IgD-negative memory B cell (primary cell): ENCODE results near the gene CHAF1A. TPM values are rescaled to one million over a fixed set of nuclear protein-coding genes. Genes with fewer than 3 reads are reported as not detected.

Experiments
- H3K27ac Mint-ChIP-seq, 3 donors: one replicate each; pipeline ENCODE4 v1.8.0; 2020 to 2022; ENCODE audit warnings: mild to moderate bottlenecking in 3 of 3, mixed read lengths in 3 of 3, moderate library complexity in 1 of 3
- H3K27me3 Mint-ChIP-seq: one replicate; pipeline ENCODE4 v1.8.0; 2021; ENCODE audit warnings: mixed read lengths
- H3K36me3 Mint-ChIP-seq: one replicate; pipeline ENCODE4 v1.8.0; 2020; ENCODE audit warnings: mild to moderate bottlenecking, mixed read lengths
- H3K4me1 Mint-ChIP-seq, 3 donors: one replicate each; pipeline ENCODE4 v1.8.0; 2020 to 2022; ENCODE audit warnings: mixed read lengths in 3 of 3, mild to moderate bottlenecking in 1 of 3
- H3K4me3 Mint-ChIP-seq, 4 donors: one replicate each; pipeline ENCODE4 v1.8.0; 2020 to 2022; ENCODE audit warnings: mild to moderate bottlenecking in 4 of 4, mixed read lengths in 4 of 4, moderate library complexity in 3 of 4
- H3K9me3 Mint-ChIP-seq, 3 donors: one replicate each; pipeline ENCODE4 v1.8.0; 2020 to 2021; ENCODE audit warnings: mixed read lengths in 3 of 3, mild to moderate bottlenecking in 1 of 3
- polyA plus RNA-seq: library from polyadenylated mRNA; unstranded; fragments of 300-500 nt; fragmentation: Illumina TruSeq; gene quantifications from one replicate; pipeline ENCODE4 v1.2.3, GENCODE V29; 2021

Gene CHAF1A, protein sequence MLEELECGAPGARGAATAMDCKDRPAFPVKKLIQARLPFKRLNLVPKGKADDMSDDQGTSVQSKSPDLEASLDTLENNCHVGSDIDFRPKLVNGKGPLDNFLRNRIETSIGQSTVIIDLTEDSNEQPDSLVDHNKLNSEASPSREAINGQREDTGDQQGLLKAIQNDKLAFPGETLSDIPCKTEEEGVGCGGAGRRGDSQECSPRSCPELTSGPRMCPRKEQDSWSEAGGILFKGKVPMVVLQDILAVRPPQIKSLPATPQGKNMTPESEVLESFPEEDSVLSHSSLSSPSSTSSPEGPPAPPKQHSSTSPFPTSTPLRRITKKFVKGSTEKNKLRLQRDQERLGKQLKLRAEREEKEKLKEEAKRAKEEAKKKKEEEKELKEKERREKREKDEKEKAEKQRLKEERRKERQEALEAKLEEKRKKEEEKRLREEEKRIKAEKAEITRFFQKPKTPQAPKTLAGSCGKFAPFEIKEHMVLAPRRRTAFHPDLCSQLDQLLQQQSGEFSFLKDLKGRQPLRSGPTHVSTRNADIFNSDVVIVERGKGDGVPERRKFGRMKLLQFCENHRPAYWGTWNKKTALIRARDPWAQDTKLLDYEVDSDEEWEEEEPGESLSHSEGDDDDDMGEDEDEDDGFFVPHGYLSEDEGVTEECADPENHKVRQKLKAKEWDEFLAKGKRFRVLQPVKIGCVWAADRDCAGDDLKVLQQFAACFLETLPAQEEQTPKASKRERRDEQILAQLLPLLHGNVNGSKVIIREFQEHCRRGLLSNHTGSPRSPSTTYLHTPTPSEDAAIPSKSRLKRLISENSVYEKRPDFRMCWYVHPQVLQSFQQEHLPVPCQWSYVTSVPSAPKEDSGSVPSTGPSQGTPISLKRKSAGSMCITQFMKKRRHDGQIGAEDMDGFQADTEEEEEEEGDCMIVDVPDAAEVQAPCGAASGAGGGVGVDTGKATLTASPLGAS
- 6.9 TPM for polyA plus RNA-seq

DNA sequence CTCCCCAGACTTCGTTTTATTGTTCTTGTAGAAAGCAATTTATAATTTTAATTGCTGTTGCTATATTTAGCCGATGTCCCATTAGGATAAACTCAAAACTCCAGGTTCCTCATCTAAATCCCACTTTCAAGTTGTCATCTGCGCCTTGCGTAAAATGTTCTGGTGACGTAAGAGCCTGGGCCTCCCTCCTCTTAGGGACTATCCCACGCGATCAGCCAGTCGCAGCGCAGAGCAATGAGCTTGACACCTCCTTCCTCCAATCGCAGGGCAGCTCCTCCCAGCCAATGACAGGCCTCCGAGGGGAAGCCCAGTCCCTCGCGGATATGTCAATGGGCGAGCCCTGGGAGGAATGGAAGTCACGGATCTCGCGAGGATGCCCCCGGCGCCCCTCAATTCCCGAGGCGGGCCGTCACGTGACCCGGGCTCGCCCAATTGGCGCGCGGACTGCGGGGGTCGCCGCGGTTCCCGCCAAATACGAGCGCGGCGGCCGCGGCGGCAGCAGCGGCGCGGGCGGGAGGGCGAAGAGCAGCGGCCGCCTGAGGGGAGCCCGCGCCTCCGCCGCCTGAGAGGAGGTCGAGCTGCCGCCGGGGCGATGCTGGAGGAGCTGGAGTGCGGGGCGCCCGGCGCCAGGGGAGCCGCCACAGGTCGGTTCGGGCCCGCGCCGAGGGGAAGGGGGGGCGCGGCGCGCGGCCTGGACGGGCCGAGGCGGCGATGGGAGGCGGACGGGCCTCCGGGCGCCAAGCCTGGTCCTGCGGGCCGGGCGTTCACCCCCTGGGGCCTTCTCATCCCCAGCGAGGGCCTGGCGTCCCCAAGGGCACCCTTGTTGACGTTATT lies at the start of gene CHAF1A:
TSS of gene CHAF1A (plus strand) at position 470 of the 834 bp plus-strand sequence. CDS start at position 593, 123 bp downstream.
- peaks cover 28 to 33% (median 30%) of the 10 kb centered on the region in 3 donors for H3K4me1 Mint-ChIP-seq
- H3K4me3 Mint-ChIP-seq, result peak within 1 kb of the TSS; percentile 85 to 97 (median 93)
- no peaks in the 10 kb centered on the region for H3K27me3 Mint-ChIP-seq
- H3K36me3 Mint-ChIP-seq, result no peaks in the 10 kb centered on the region
- H3K27ac Mint-ChIP-seq, result peak within 1 kb of the TSS; percentile 93 to 98 (median 97)
- no peaks in the 10 kb centered on the region for H3K9me3 Mint-ChIP-seq

DNA sequence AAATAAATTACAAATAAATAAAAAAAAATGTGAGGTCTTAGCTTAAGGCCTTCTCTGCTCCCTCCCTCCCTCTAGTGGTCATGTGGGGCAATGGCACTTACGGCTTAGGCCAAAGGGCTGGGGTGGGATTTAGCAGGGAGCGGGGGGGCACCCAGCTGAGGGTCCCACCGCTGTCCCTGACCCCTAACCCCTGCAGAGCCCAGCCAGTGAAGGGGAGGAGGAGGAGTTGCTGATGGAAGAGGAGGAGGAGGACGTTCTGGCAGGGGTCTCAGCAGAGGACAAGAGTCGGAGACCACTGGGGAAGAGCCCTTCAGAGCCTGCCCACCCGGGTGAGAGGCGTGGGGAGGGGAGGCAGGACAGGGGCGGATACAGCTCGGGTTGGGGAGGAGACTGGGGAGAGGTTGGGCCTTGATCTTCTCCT lies 49.7 kb upstream of the CHAF1A start:
- Mint-ChIP-seq H3K27me3 (no peaks in the 10 kb centered on the region), H3K27ac (no peak overlapping the region), H3K36me3 (no peaks in the 10 kb centered on the region), H3K4me1 (peaks cover 0 to 3% (median 0%) of the 10 kb centered on the region in 3 donors), H3K4me3 (no peak overlapping the region), H3K9me3 (peaks cover 0 to 1% (median 0%) of the 10 kb centered on the region in 3 donors)

DNA sequence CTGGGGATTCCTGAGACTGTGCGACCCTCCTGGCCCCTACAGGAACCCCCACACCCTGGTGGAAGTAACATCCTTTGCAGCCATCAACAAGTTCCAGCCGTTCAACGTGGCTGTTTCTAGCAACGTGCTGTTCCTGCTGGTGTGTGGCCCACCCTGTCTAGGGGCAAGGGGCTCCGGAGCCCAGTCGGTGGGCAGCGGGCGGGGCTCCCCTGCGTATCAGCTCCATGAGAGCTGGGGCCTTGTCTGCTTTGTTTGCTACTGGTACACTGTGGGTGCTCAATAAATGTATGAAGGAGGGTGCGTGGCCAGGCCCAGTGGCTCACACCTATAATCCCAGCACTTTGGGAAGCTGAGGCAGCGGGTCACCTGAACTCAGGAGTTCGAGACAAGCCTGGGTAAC lies 48.2 kb upstream of the CHAF1A start:
- Mint-ChIP-seq H3K4me1 (peaks cover 0 to 3% (median 0%) of the 10 kb centered on the region in 3 donors), H3K27ac (peak overlapping the region in 2 of 3 donors; percentile 25 to 46), H3K9me3 (peaks cover 0 to 1% (median 0%) of the 10 kb centered on the region in 3 donors), H3K4me3 (no peak overlapping the region), H3K27me3 (no peaks in the 10 kb centered on the region), H3K36me3 (no peaks in the 10 kb centered on the region)

DNA sequence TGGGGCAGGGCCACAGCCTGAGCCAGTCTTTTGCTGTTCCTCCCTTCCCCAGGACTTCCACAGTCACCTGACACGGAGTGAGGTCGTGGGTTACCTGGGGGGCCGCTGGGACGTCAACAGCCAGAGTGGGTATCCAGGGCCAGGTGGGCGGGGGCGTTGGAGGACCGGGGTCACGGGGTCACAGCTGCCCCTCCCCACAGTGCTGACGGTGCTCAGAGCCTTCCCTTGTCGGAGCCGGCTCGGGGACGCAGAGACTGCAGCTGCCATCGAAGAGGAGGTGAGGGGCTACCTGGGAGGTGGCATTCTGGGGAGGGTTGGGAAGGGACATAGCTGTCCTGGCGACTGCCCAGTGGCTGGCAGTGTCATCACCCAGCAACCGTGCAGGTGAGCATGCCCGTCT lies 47.5 kb upstream of the CHAF1A start:
- Mint-ChIP-seq H3K9me3 (peaks cover 0 to 1% (median 0%) of the 10 kb centered on the region in 3 donors), H3K4me3 (no peak overlapping the region), H3K36me3 (no peaks in the 10 kb centered on the region), H3K4me1 (peaks cover 0 to 3% (median 0%) of the 10 kb centered on the region in 3 donors), H3K27me3 (no peaks in the 10 kb centered on the region), H3K27ac (peak overlapping the region in 1 of 3 donors; percentile 46)

DNA sequence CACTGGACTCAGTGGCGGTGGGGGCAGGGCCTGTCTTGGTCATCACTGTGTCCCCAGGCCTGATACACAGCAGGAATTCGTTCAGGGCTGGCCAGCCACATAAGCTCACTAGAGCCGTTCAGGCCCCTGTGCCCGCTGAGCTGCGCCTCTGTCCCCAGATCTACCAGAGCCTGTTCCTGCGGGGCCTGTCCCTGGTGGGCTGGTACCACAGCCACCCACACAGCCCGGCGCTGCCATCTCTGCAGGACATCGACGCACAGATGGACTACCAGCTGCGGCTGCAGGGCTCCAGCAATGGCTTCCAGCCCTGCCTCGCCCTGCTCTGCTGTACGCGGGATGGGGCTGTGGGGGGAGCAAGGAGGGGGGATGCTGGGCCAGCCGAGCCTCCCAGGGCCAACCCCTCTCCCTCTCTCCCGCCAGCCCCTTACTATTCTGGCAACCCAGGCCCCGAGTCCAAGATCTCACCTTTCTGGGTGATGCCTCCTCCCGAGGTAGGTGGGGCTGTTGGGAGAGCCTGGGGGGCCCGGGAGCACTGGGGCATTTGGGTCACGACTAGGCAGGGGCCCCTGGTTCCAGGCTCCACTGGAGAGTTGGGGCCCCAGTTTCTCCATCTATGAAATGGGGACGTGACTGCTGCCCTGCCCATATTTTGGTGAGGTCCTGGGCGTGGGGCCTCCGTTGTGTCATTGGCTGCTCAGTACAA lies 45.2 kb upstream of the CHAF1A start:
- no peak overlapping the region for H3K27ac Mint-ChIP-seq
- no peaks in the 10 kb centered on the region for H3K27me3 Mint-ChIP-seq
- no peaks in the 10 kb centered on the region for H3K4me1 Mint-ChIP-seq
- no peaks in the 10 kb centered on the region for H3K36me3 Mint-ChIP-seq
- no peak overlapping the region for H3K4me3 Mint-ChIP-seq
- H3K9me3 Mint-ChIP-seq, result peaks cover 0 to 1% (median 0%) of the 10 kb centered on the region in 3 donors

DNA sequence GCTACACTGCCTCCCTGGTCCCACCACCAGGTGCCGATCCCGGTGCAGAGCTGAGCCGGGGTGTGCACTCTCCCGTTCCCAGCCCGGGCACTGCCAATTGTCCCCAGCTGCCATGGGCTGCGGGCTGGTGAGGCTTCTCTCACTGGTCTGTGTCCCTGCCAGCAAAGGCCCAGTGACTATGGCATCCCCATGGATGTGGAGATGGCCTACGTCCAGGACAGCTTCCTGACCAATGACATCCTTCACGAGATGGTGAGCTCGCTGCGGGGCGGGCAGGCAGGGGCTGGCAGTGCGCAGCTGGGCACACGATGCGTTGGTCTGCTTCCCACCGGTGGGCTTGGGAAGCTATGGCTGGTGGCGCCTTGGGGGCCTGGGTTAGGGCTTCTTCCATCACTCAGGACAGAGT lies 44.5 kb upstream of the CHAF1A start:
- no peaks in the 10 kb centered on the region for H3K4me1 Mint-ChIP-seq
- H3K9me3 Mint-ChIP-seq, result no peaks in the 10 kb centered on the region
- H3K36me3 Mint-ChIP-seq, result no peaks in the 10 kb centered on the region
- no peak overlapping the region for H3K27ac Mint-ChIP-seq
- no peaks in the 10 kb centered on the region for H3K27me3 Mint-ChIP-seq
- H3K4me3 Mint-ChIP-seq, result no peak overlapping the region

DNA sequence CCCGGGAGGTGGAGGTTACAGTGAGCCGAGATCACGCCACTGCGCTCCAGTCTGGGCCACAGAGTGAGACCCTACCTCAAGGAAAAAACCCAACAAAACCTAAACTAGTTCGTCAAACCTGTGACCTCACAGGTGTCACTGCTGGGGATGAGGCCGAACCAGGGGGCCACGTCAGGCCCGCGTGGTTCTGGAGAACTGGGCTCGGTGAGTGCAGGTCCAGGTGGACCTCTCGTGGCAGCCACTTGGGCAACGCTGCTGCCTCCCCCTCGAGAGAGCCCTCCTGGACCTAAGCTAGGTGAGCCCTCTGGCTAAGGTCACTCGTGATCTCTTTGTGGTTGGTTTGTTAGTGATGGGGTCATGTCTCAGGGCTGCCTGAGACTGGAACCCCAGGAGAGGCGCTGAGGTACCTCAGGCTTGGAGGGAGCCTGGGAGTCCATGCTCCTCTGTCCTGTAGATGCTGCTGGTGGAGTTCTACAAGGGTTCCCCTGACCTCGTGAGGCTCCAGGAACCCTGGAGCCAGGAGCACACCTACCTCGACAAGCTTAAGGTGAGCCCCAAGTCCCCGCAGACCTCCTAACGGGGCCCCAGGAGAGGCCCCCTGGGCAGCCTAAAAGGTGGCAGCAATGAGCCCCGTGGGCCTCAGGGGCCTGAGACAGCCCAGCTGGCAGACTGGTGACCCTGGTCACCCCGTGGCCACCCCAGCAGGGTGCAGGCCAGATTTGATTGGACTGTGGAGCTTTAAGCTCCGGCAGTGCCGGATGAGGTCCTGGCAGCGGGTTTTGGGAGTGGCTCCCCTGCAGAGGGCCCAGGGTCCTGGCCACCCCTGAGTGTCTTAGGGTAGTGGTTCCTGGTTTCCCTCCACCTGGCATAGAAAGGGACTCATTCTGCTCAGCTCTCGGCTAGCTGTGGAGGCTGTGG lies 43.5 kb upstream of the CHAF1A start:
- Mint-ChIP-seq H3K27ac (no peak overlapping the region), H3K9me3 (no peaks in the 10 kb centered on the region), H3K4me1 (no peaks in the 10 kb centered on the region), H3K4me3 (no peak overlapping the region), H3K27me3 (no peaks in the 10 kb centered on the region), H3K36me3 (no peaks in the 10 kb centered on the region)

DNA sequence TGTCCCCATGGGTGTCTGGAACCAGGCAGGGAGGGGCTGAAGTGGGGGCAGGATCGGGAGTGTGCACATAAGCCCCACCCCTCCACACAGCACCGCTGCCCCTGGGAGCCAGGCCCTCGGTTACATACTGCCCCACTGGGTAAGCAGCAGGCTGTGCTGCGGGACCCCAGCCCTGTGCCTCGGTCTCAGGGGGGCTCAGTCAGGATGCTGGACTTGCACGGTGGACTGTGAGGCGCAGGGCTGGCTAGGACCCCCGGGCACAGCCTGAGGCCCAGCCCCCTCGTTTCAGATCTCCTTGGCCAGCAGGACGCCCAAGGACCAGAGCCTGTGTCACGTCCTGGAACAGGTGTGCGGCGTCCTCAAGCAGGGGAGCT lies 42.8 kb upstream of the CHAF1A start:
- H3K4me3 Mint-ChIP-seq, result no peak overlapping the region
- H3K36me3 Mint-ChIP-seq, result no peaks in the 10 kb centered on the region
- H3K27me3 Mint-ChIP-seq, result no peaks in the 10 kb centered on the region
- H3K4me1 Mint-ChIP-seq, result no peaks in the 10 kb centered on the region
- no peaks in the 10 kb centered on the region for H3K9me3 Mint-ChIP-seq
- H3K27ac Mint-ChIP-seq, result no peak overlapping the region

DNA sequence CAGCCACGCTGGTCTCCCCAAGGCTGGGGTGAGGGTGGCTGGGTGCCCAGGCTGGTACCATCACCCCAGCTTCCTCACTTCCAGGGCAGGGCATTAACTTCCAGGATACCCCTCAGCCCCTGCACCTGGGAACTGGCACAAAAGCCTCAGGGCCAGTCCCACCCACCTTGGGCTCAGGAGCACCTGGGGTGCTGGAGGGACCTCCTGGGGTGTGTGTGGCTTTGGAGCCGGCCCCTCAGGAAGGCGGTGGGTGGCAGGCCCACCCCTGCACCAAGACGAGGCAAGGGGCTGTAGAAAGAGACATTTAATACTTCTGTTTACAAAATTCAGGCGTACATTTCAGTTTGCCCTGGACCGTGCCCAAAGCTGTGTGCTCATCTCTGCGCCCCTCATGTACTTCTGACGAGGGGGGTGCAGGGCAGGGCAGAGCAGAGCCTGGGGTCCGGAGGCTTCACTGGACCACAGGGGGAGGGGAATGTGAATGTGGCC lies 42.3 kb upstream of the CHAF1A start:
- no peaks in the 10 kb centered on the region for H3K9me3 Mint-ChIP-seq
- H3K36me3 Mint-ChIP-seq, result no peaks in the 10 kb centered on the region
- H3K27ac Mint-ChIP-seq, result peak overlapping the region in 1 of 3 donors; percentile 68
- H3K27me3 Mint-ChIP-seq, result no peaks in the 10 kb centered on the region
- peak overlapping the region in 1 of 4 donors; percentile 63 for H3K4me3 Mint-ChIP-seq
- no peaks in the 10 kb centered on the region for H3K4me1 Mint-ChIP-seq

DNA sequence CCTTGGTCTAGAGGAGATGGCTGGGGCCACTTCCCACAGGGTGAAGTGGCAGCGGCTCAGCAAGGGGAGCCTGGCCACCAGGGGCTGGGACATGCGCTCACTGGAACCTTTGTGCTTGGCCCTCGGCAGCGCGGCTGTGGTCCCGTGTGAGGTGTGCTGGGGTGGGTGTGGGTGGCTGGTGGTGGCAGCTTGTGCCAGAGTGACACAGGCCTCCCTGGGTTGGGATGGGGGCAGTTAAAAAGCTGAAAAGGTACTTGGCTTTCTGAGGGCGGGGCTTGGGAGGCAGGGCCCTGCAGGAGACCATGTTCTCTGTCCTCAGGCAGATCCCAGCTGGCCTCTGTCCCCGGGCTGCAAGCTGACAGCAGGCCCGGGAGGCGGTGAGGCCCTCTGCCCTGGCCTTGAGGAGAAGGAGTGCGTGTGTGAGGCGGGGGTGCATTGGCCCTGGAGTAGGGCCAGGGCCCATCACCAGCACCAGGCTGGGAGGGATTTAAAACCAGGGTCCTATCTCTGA lies 41.7 kb upstream of the CHAF1A start:
- no peak overlapping the region for H3K4me3 Mint-ChIP-seq
- no peaks in the 10 kb centered on the region for H3K27me3 Mint-ChIP-seq
- H3K27ac Mint-ChIP-seq, result peak overlapping the region in 1 of 3 donors; percentile 68
- H3K36me3 Mint-ChIP-seq, result no peaks in the 10 kb centered on the region
- no peaks in the 10 kb centered on the region for H3K4me1 Mint-ChIP-seq
- no peaks in the 10 kb centered on the region for H3K9me3 Mint-ChIP-seq

DNA sequence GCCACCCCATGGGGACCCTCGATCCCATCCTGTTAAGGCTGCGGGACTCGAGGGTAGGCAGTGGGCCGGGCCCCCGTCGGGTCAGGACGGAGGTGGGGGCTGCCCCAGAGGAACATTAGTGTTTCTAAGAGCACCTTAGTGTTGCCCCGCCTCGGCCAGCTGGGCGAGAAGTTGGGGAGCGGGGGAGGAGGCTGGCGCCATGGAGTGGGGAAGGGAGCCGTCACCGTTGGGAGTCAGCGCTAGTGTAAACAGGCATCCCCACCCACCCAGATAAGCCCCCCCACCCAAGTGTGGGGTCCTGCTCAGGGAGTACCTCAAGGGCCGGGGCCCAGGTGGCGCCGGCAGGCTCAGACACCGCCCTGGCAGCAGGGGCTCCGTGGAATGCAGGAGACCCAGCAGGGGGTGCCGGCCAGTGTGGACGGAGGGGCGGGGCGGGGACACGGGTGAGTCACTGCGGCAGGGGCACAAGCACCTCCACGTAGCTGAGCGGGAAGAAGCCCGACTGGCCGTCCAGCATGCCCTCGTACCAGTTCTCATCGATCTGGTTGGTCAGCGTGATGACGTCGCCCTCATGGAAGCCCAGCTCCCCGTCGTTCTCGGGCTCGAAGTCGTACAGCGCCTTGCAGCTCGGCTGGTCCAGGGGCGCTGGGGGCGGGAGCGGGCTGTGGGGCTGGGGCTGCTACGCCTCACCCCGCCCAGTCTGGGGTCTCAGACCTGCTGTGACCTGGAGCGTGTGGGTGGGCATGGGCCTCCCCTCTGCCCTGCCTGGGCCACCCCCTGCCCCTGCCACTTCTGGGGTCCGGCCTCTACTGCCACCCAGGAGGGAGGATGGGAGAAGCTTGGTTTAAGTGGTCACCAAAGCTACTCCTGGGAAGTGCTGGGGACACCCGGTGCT lies 41.0 kb upstream of the CHAF1A start:
- no peak overlapping the region for H3K27ac Mint-ChIP-seq
- H3K9me3 Mint-ChIP-seq, result no peaks in the 10 kb centered on the region
- no peaks in the 10 kb centered on the region for H3K36me3 Mint-ChIP-seq
- no peaks in the 10 kb centered on the region for H3K4me1 Mint-ChIP-seq
- no peaks in the 10 kb centered on the region for H3K27me3 Mint-ChIP-seq
- H3K4me3 Mint-ChIP-seq, result no peak overlapping the region

DNA sequence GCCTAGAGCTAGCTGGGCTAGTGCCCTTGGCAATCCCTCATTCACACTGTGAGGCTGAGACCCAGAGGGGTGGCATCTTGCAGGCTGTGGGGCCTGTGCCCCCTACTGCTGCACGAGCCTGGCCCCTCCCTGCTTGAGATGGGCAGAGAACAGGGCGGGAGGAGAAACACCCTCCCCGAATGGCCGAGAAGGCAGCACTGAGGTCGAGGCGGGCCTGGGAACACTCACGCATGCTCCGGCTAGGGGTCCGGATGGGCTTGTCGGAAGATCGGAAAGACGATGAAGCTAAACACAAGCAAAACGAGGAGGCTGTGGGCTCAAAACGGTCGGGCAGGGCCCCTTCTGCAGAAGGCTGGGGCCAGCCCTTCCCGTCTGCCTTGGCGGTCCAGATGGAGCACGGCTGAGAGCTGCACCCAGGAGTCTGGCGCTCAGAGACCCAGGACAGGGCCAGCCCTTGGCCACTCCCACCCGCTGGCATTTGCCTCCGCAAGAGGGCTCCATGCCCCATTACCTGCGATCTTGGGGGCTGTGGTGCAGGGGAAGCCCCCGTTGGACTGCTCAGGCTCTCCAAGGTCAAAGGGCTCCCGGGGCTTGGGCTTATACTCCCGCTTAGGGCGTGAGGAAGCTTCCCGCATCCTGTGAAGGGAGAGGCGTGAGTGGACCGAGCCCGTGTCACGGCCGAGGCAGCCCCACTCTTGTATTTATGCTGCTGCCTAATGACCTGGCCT lies 40.2 kb upstream of the CHAF1A start:
- Mint-ChIP-seq H3K27me3 (no peaks in the 10 kb centered on the region), H3K9me3 (no peaks in the 10 kb centered on the region), H3K36me3 (no peaks in the 10 kb centered on the region), H3K4me3 (no peak overlapping the region), H3K27ac (peak overlapping the region in 1 of 3 donors; percentile 53), H3K4me1 (peaks cover 0 to 3% (median 0%) of the 10 kb centered on the region in 3 donors)
